GM21515 (cell line): ENCODE measurements around the gene TRIB2.

ENCODE experiments used
- ATAC-seq: cut with Tn5 transposase; IDR thresholded peaks from one replicate; pipeline ENCODE4 v1.9.1; 2021; ENCODE audit not compliant: unreplicated experiment

TRIB2 gene

GRCh38 chr2:12737738-12738485 lies 21.2 kb downstream of the TRIB2 start:
- no peak for ATAC-seq

GRCh38 chr2:12739721-12740254 lies 23.1 kb downstream of the TRIB2 start:
- no peak for ATAC-seq

GRCh38 chr2:12741380-12741779 lies 24.6 kb downstream of the TRIB2 start:
- no peak for ATAC-seq

- no peak for ATAC-seq
Measured at GRCh38 chr2:12742891-12743290, 26.2 kb downstream of the TRIB2 start.

- no peak for ATAC-seq
Measured at GRCh38 chr2:12750166-12750905, 33.6 kb downstream of the TRIB2 start.

GRCh38 chr2:12754643-12755042 lies 37.9 kb downstream of the TRIB2 start:
- no peak for ATAC-seq

- ATAC-seq: no peak
Measured at GRCh38 chr2:12755384-12755783, 38.6 kb downstream of the TRIB2 start.

- no peak for ATAC-seq
Measured at GRCh38 chr2:12759248-12759647, 42.5 kb downstream of the TRIB2 start.

GRCh38 chr2:12761104-12761503 lies 44.4 kb downstream of the TRIB2 start:
- no peak for ATAC-seq

GRCh38 chr2:12762337-12762736 lies 45.6 kb downstream of the TRIB2 start:
- no peak for ATAC-seq

- no peak for ATAC-seq
Measured at GRCh38 chr2:12762976-12763375, 46.2 kb downstream of the TRIB2 start.

- ATAC-seq: no peak
Measured at GRCh38 chr2:12763486-12763885, 46.8 kb downstream of the TRIB2 start.

GRCh38 chr2:12764075-12764730 lies 47.5 kb downstream of the TRIB2 start:
- no peak for ATAC-seq

- ATAC-seq: no peak
Measured at GRCh38 chr2:12764849-12765605, 48.3 kb downstream of the TRIB2 start.

- ATAC-seq: no peak
Measured at GRCh38 chr2:12766421-12766879, 49.7 kb downstream of the TRIB2 start.

- ATAC-seq: no peak
Measured at GRCh38 chr2:12767541-12767940, 50.8 kb downstream of the TRIB2 start.

- no peak for ATAC-seq
Measured at GRCh38 chr2:12767996-12768624, 51.4 kb downstream of the TRIB2 start.

- ATAC-seq: no peak
Measured at GRCh38 chr2:12769492-12770105, 52.9 kb downstream of the TRIB2 start.

- ATAC-seq: no peak
Measured at GRCh38 chr2:12770300-12770968, 53.7 kb downstream of the TRIB2 start.
